ENCODE data around the gene PEPD.

Gene PEPD

DNA sequence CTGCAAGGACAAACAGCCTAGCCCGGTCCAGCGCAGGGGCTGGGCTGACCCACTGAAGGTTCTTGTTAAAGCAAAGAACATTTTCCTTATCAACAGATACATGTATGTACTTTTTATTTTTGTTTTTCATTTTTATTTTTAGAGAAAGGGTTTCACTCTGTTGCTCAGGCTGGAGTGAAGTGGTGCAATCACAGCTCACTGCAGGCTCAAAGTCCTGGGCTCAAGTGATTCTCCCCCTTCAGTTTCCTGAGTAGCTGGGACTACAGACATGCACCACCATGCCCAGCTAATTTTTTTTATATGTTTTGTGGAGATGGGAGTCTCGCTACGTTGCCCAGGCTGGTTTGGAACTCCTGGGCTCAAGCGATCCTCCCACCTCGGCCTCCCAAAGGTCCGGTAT, 100.2 kb downstream of the PEPD start:
- Histone ChIP-seq H3K27me3 (ENCODE audit: insufficient read depth, poor library complexity, severe bottlenecking) (no peaks in the 10 kb centered on the region), H3K4me3 (replicated peaks; ENCODE audit: insufficient read depth, low read length) (no peak overlapping the region), H3K27ac (replicated peaks) (no peak overlapping the region)
- no peak for DNase-seq (ENCODE audit: low read depth in 1 of 2, low spot score in 1 of 2)
- no peak for TF ChIP-seq CTCF (IDR thresholded peaks at IDR 0.05; ENCODE audit: insufficient read depth, low read length)
- no peak for TF ChIP-seq GABPA (IDR thresholded peaks at IDR 0.05; ENCODE audit: low read depth)
- TF ChIP-seq POLR2AphosphoS5 (IDR thresholded peaks at IDR 0.05; ENCODE audit: low read depth): no peak
- TF ChIP-seq, protein P1, sequence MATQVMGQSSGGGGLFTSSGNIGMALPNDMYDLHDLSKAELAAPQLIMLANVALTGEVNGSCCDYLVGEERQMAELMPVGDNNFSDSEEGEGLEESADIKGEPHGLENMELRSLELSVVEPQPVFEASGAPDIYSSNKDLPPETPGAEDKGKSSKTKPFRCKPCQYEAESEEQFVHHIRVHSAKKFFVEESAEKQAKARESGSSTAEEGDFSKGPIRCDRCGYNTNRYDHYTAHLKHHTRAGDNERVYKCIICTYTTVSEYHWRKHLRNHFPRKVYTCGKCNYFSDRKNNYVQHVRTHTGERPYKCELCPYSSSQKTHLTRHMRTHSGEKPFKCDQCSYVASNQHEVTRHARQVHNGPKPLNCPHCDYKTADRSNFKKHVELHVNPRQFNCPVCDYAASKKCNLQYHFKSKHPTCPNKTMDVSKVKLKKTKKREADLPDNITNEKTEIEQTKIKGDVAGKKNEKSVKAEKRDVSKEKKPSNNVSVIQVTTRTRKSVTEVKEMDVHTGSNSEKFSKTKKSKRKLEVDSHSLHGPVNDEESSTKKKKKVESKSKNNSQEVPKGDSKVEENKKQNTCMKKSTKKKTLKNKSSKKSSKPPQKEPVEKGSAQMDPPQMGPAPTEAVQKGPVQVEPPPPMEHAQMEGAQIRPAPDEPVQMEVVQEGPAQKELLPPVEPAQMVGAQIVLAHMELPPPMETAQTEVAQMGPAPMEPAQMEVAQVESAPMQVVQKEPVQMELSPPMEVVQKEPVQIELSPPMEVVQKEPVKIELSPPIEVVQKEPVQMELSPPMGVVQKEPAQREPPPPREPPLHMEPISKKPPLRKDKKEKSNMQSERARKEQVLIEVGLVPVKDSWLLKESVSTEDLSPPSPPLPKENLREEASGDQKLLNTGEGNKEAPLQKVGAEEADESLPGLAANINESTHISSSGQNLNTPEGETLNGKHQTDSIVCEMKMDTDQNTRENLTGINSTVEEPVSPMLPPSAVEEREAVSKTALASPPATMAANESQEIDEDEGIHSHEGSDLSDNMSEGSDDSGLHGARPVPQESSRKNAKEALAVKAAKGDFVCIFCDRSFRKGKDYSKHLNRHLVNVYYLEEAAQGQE (IDR thresholded peaks at IDR 0.05; ENCODE audit: insufficient replicate concordance, low read depth): no peak
- TF ChIP-seq SPI1 (IDR thresholded peaks at IDR 0.05; ENCODE audit: borderline replicate concordance, low read depth): no peak

DNA sequence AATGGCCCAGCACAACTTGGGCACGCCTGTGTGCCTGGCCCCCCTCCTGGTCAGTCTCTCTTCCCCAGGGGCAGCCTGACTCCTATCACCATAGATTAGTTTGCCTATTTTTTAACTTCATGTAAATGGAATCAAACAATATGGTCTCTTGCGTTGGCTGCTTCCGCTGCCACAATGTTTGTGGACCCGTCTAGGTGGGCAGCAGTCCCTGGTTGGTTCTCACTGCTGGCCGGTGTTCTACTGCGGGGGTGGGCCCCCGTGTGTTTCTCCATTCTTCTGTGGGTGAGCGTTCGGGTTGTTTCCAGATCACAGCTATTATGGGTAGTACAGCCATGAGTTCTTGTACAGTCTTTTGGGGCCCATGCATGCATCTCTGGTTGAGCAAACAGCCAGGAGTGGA, 100.8 kb downstream of the PEPD start:
- no peak for DNase-seq (ENCODE audit: low read depth in 1 of 2, low spot score in 1 of 2)
- Histone ChIP-seq H3K27me3 (ENCODE audit: insufficient read depth, poor library complexity, severe bottlenecking) (no peaks in the 10 kb centered on the region), H3K4me3 (replicated peaks; ENCODE audit: insufficient read depth, low read length) (no peak overlapping the region), H3K27ac (replicated peaks) (no peak overlapping the region)
- TF ChIP-seq SPI1 (IDR thresholded peaks at IDR 0.05; ENCODE audit: borderline replicate concordance, low read depth): no peak
- no peak for TF ChIP-seq GABPA (IDR thresholded peaks at IDR 0.05; ENCODE audit: low read depth)
- no peak for TF ChIP-seq CTCF (IDR thresholded peaks at IDR 0.05; ENCODE audit: insufficient read depth, low read length)
- no peak for TF ChIP-seq POLR2AphosphoS5 (IDR thresholded peaks at IDR 0.05; ENCODE audit: low read depth)
- TF ChIP-seq, protein P1 (IDR thresholded peaks at IDR 0.05; ENCODE audit: insufficient replicate concordance, low read depth): no peak

GRCh38 chr19:33419788-33420130, 101.8 kb downstream of the PEPD start:
- no peak overlapping the region for H3K4me3 ChIP-seq (replicated peaks; ENCODE audit: insufficient read depth, low read length)
- DNase-seq (ENCODE audit: low read depth in 1 of 2, low spot score in 1 of 2): no peak
- TF ChIP-seq CTCF (IDR thresholded peaks at IDR 0.05; ENCODE audit: insufficient read depth, low read length) (no peak), GABPA (IDR thresholded peaks at IDR 0.05; ENCODE audit: low read depth) (no peak), POLR2AphosphoS5 (IDR thresholded peaks at IDR 0.05; ENCODE audit: low read depth) (no peak), SPI1 (IDR thresholded peaks at IDR 0.05; ENCODE audit: borderline replicate concordance, low read depth) (no peak)
- TF ChIP-seq, protein P1 (IDR thresholded peaks at IDR 0.05; ENCODE audit: insufficient replicate concordance, low read depth): no peak
- no peak overlapping the region for H3K27ac ChIP-seq (replicated peaks)
- H3K27me3 ChIP-seq (ENCODE audit: insufficient read depth, poor library complexity, severe bottlenecking): no peaks in the 10 kb centered on the region

Measured in HL-60 (cell line).